K562 (cell line): ENCODE results near the gene GPR142. TPM values are rescaled to one million over a fixed set of nuclear protein-coding genes. Genes with fewer than 3 reads are reported as not detected.

ENCODE experiments used
- CAMTA2 ChIP-seq: fragments of 250-450 bp; sonication (Bioruptor Pico); conservative IDR thresholded peaks from 2 replicates; pipeline ENCODE4 v1.5.1; 2022
- CEBPG ChIP-seq, 3 experiments: fragments of 200-800 bp in 1 of 3; sonication (Bioruptor generic) in 1 of 3; sonication (generic) in 1 of 3; formaldehyde crosslinking in 1 of 3; IDR thresholded peaks in 2 of 3; conservative IDR thresholded peaks in 1 of 3; 2 replicates each; pipeline versions ENCODE4 v1.6.1 to v1.8.0; 2016 to 2022; ENCODE audit warnings: missing compliant biosample characterization in 2 of 3, missing genetic modification characterization in 2 of 3, mild to moderate bottlenecking in 1 of 3, missing genetic modification reagents in 1 of 3
- CREBBP ChIP-seq: IDR thresholded peaks from one replicate; pipeline ENCODE4 v1.6.1; 2012; ENCODE audit warnings: low read depth, mild to moderate bottlenecking, control low read depth, inconsistent platforms, low read length
- DACH1 ChIP-seq: fragments of 450-650 bp; IDR thresholded peaks from 2 replicates; pipeline ENCODE4 v1.6.1; 2018; ENCODE audit not compliant: partially characterized antibody
- ETV6 ChIP-seq, 3 experiments: fragments of 150-350 bp in 1 of 3; sonication (generic) in 1 of 3; formaldehyde crosslinking in 1 of 3; IDR thresholded peaks; 2 replicates each; pipeline versions ENCODE4 v1.6.1 to v1.8.0; 2014 to 2022; ENCODE audit warnings: borderline replicate concordance in 2 of 3, low read depth in 2 of 3, antibody characterized with exemption in 1 of 3, low read length in 1 of 3, mild to moderate bottlenecking in 1 of 3, missing genetic modification reagents in 1 of 3
- HDAC6 ChIP-seq: IDR thresholded peaks from 2 replicates; pipeline ENCODE4 v1.6.1; 2012; ENCODE audit warnings: low read depth, mild to moderate bottlenecking, control low read depth, inconsistent platforms, low read length, moderate library complexity
- HLTF ChIP-seq: fragments of 450-650 bp; IDR thresholded peaks from 2 replicates; pipeline ENCODE4 v1.6.1; 2016
- HNRNPK ChIP-seq: fragments of 200-400 bp; formaldehyde crosslinking; IDR thresholded peaks from one replicate; pipeline ENCODE4 v1.6.1; 2018; ENCODE audit warnings: mild to moderate bottlenecking, low read depth, low read length; ENCODE audit not compliant: poor library complexity, severe bottlenecking
- HSF4 ChIP-seq: fragments of 250-450 bp; sonication (Bioruptor Pico); IDR thresholded peaks from 2 replicates; pipeline ENCODE4 v2.1.2; 2022; ENCODE audit warnings: mild to moderate bottlenecking, moderate library complexity, borderline replicate concordance
- MAFF ChIP-seq: IDR thresholded peaks from 2 replicates; pipeline ENCODE4 v1.6.1; 2012; ENCODE audit warnings: low read length, improper control_type of control experiment
- MEF2D ChIP-seq: conservative IDR thresholded peaks from 2 replicates; pipeline ENCODE4 v1.6.1; 2016; ENCODE audit warnings: low read depth, missing genetic modification characterization, missing compliant biosample characterization
- MEIS2 ChIP-seq: fragments of 450-650 bp; IDR thresholded peaks from 2 replicates; pipeline ENCODE4 v1.6.1; 2014; ENCODE audit warnings: mild to moderate bottlenecking; ENCODE audit not compliant: partially characterized antibody
- MYC ChIP-seq, 2 experiments: fragments of 250-450 bp in 1 of 2; sonication (Bioruptor Pico) in 1 of 2; IDR thresholded peaks; 2 replicates each; pipeline versions ENCODE4 v1.5.1 to v1.6.1; 2012 to 2021; ENCODE audit warnings: low read depth in 2 of 2, borderline replicate concordance in 1 of 2, improper control_type of control experiment in 1 of 2, low read length in 1 of 2, mild to moderate bottlenecking in 1 of 2, moderate library complexity in 1 of 2
- PHF21A ChIP-seq: fragments of 450-650 bp; IDR thresholded peaks from 2 replicates; pipeline ENCODE4 v1.6.1; 2017; ENCODE audit warnings: low read depth, borderline replicate concordance
- PURB ChIP-seq: sonication (generic); formaldehyde crosslinking; IDR thresholded peaks from 2 replicates; pipeline ENCODE4 v1.9.0; 2021; ENCODE audit warnings: low read depth, mild to moderate bottlenecking, missing genetic modification reagents
- SMARCE1 ChIP-seq: fragments of 450-650 bp; IDR thresholded peaks from 2 replicates; pipeline ENCODE4 v1.7.1; 2016; ENCODE audit warnings: mild to moderate bottlenecking
- XRCC3 ChIP-seq: fragments of 450-650 bp; IDR thresholded peaks from 2 replicates; pipeline ENCODE4 v1.6.1; 2017; ENCODE audit warnings: mild to moderate bottlenecking, moderate library complexity
- ZNF3 ChIP-seq: fragments of 250-450 bp; sonication (Bioruptor Pico); IDR thresholded peaks from 2 replicates; pipeline ENCODE4 v1.5.0; 2021; ENCODE audit warnings: mild to moderate bottlenecking, moderate library complexity
- ZNF77 ChIP-seq: fragments of 250-450 bp; sonication (Bioruptor Pico); IDR thresholded peaks from 2 replicates; pipeline ENCODE4 v1.5.0; 2020
- polyA plus RNA-seq, 8 experiments: library from polyadenylated mRNA; depleted of rRNA in 4 of 8; stranded (reverse) in 5 of 8; unstranded in 3 of 8; fragments of >200 nt; fragmentation: Nextera tagmentation in 2 of 8; fragmentation: Illumina TruSeq in 1 of 8; extraction: Ambion mirVana in 2 of 8; extraction: Trizol in 1 of 8; gene quantifications; 2 replicates each; pipeline versions ENCODE4 v1.2.1 to v1.2.3, GENCODE V29; 2011 to 2014; ENCODE audit warnings: inconsistent platforms in 1 of 8, missing spikeins in 1 of 8
- total RNA-seq, 7 experiments: library from RNA; depleted of rRNA in 6 of 7; stranded (reverse); fragments of >200 nt in 6 of 7; fragmentation: Illumina TruSeq in 2 of 7; extraction: Trizol in 2 of 7; gene quantifications; 2 replicates each; pipeline versions ENCODE4 v1.2.1 to v1.2.3, GENCODE V29; 2011 to 2021; ENCODE audit warnings: low replicate concordance in 1 of 7
- TF ChIP-seq, protein P1 (sequence below): fragments of 250-450 bp; sonication (Bioruptor Pico); IDR thresholded peaks from 2 replicates; pipeline ENCODE4 v1.8.0; 2021; ENCODE audit warnings: moderate library complexity, mild to moderate bottlenecking, inconsistent platforms
- TF ChIP-seq, protein P2 (sequence below): fragments of 250-450 bp; sonication (Bioruptor Pico); IDR thresholded peaks from 2 replicates; pipeline ENCODE4 v1.5.0; 2022; ENCODE audit warnings: mild to moderate bottlenecking
- TF ChIP-seq, protein P3 (sequence below): sonication (generic); formaldehyde crosslinking; IDR thresholded peaks from 2 replicates; pipeline ENCODE4 v1.9.0; 2022; ENCODE audit warnings: mild to moderate bottlenecking, missing genetic modification reagents

The GPR142 gene
- total and polyA plus RNA-seq, 9 of the 15 experiments (the other 6 are each of a cell fraction or from before 2014, with no cell fraction given): not detected

DNA sequence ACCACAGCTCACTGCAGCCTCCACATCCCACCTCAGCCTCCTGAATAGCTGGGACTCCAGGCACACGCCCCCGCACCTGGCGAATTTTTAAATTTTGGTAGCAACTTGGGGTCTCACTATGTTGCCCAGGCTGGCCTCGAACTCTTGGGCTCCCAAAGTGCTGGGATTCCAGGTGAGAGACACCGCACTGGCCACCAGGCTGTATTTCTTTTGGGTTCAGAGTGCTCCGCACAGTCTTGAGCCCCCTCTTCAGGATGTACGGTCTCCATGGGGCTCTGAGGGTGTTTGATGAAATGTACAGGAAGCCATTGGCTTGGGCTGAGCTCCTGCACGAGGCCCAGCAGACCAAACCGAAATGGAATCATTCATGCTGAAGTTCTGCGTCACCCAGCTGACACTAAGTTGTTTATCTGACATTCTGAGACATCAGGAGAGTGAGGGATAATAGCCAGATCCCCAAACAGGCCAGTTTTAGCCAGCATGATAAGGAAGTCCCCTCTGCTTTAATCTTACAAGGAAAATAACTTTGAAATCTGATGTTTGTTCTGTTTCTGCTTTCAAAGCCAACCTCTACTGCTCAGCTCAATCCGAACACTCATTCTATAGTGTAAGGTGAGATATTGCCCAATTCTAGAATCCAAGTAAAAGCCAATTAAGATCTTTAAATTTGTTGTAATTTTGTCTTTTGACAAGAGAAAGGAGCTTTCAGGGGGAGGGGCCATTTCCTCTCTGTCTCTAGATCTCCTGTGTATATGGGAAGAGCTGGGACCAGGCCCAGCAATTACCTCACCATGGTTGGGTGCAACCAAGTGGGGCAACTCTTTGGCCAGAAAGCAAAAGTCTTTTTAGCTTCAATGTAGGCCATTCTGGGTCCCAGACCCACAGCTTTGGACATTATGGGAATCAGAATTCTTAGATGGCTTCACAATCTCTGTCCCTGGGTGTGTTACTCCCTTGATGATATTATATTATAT lies 23.7 kb downstream of the GPR142 start (continued):
- no peak for TF ChIP-seq CEBPG (CRISPR knock-in tag; IDR thresholded peaks at IDR 0.05)
- TF ChIP-seq CEBPG (tag; conservative IDR thresholded peaks at IDR 0.05 in 1 of 2, IDR thresholded peaks at IDR 0.05 in 1 of 2): peak; percentile 70 to 72
- TF ChIP-seq ZNF3 (CRISPR knock-in tag): no peak
- TF ChIP-seq PHF21A: no peak
- no peak for TF ChIP-seq DACH1
- TF ChIP-seq HNRNPK: no peak
- TF ChIP-seq, protein P1, sequence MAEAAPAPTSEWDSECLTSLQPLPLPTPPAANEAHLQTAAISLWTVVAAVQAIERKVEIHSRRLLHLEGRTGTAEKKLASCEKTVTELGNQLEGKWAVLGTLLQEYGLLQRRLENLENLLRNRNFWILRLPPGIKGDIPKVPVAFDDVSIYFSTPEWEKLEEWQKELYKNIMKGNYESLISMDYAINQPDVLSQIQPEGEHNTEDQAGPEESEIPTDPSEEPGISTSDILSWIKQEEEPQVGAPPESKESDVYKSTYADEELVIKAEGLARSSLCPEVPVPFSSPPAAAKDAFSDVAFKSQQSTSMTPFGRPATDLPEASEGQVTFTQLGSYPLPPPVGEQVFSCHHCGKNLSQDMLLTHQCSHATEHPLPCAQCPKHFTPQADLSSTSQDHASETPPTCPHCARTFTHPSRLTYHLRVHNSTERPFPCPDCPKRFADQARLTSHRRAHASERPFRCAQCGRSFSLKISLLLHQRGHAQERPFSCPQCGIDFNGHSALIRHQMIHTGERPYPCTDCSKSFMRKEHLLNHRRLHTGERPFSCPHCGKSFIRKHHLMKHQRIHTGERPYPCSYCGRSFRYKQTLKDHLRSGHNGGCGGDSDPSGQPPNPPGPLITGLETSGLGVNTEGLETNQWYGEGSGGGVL (CRISPR knock-in tag): no peak
- no peak for TF ChIP-seq ZNF77 (CRISPR knock-in tag)
- no peak for TF ChIP-seq HSF4 (CRISPR knock-in tag)
- TF ChIP-seq PURB (CRISPR knock-in tag): no peak
- TF ChIP-seq CREBBP: no peak
- no peak for TF ChIP-seq MAFF
- no peak for TF ChIP-seq HLTF
- no peak for TF ChIP-seq CAMTA2 (CRISPR knock-in tag)
- no peak for TF ChIP-seq MEF2D
- no peak for TF ChIP-seq SMARCE1
- TF ChIP-seq, protein P2, sequence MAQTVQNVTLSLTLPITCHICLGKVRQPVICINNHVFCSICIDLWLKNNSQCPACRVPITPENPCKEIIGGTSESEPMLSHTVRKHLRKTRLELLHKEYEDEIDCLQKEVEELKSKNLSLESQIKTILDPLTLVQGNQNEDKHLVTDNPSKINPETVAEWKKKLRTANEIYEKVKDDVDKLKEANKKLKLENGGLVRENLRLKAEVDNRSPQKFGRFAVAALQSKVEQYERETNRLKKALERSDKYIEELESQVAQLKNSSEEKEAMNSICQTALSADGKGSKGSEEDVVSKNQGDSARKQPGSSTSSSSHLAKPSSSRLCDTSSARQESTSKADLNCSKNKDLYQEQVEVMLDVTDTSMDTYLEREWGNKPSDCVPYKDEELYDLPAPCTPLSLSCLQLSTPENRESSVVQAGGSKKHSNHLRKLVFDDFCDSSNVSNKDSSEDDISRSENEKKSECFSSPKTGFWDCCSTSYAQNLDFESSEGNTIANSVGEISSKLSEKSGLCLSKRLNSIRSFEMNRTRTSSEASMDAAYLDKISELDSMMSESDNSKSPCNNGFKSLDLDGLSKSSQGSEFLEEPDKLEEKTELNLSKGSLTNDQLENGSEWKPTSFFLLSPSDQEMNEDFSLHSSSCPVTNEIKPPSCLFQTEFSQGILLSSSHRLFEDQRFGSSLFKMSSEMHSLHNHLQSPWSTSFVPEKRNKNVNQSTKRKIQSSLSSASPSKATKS (CRISPR knock-in tag): no peak
- no peak for TF ChIP-seq MYC (IDR thresholded peaks at IDR 0.05; ENCODE audit: low read depth, low read length)
- no peak for TF ChIP-seq MYC (CRISPR knock-in tag; IDR thresholded peaks at IDR 0.05; ENCODE audit: borderline replicate concordance, low read depth)
- TF ChIP-seq ETV6 (IDR thresholded peaks at IDR 0.05; ENCODE audit: borderline replicate concordance in 1 of 2, low read depth in 2 of 2, low read length in 1 of 2): no peak
- TF ChIP-seq ETV6 (CRISPR knock-in tag; IDR thresholded peaks at IDR 0.05; ENCODE audit: borderline replicate concordance): no peak
- no peak for TF ChIP-seq XRCC3
- TF ChIP-seq MEIS2: peak; percentile 53
- TF ChIP-seq, protein P3, sequence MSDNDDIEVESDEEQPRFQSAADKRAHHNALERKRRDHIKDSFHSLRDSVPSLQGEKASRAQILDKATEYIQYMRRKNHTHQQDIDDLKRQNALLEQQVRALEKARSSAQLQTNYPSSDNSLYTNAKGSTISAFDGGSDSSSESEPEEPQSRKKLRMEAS (CRISPR knock-in tag): no peak
- no peak for TF ChIP-seq HDAC6
